Camera-type eye (tissue), 1 donor: ENCODE data around the gene RNF4. TPM values are rescaled to one million over a fixed set of nuclear protein-coding genes. Genes with fewer than 3 reads are reported as not detected.

Experiments
- total RNA-seq: library from RNA; depleted of rRNA; stranded (reverse); fragments of >200 nt; gene quantifications from one replicate; pipeline ENCODE4 v1.2.3, GENCODE V29; 2014

RNF4 gene
- total RNA-seq: 51.6 TPM

GRCh38 chr4:2468456-2469191 lies at the start of gene RNF4:
Gene RNF4 (plus strand): TSS chr4:2469106. CDS start chr4:2490494, 21,388 bp downstream.

GRCh38 chr4:2536193-2537010 lies 67.5 kb downstream of the RNF4 start, which contains the start of gene FAM193A:
Gene FAM193A (plus strand): TSS chr4:2536647. CDS start chr4:2536916, 269 bp downstream.

Other genes starting within 250 kb of the RNF4 start
- 29.4 TPM for gene HAUS3, start 227.0 kb upstream of the RNF4 start, total RNA-seq
- 4.8 TPM for gene POLN, start 227.0 kb upstream of the RNF4 start, total RNA-seq
- gene MXD4, start 207.0 kb upstream of the RNF4 start, total RNA-seq: 40.8 TPM
- gene ZFYVE28, start 50.5 kb upstream of the RNF4 start, total RNA-seq: 10.4 TPM
- gene CFAP99, start 50.2 kb upstream of the RNF4 start, total RNA-seq: not detected
- gene FAM193A, start 67.5 kb downstream of the RNF4 start, total RNA-seq: 45.6 TPM